HT1080 (cell line): ENCODE data around the gene SAAL1. TPM values are rescaled to one million over a fixed set of nuclear protein-coding genes. Genes with fewer than 3 reads are reported as not detected.
"Not testable (repeated sequence)": the region's sequence is repeated elsewhere in the genome, so short reads cannot be mapped to it uniquely, and the experiment has no call there.

ENCODE experiments used
- DNase-seq: peaks from one replicate; pipeline ENCODE4 v3.0.0-alpha.2; 2015; ENCODE audit warnings: low read depth
- polyA plus RNA-seq, 2 experiments: library from polyadenylated mRNA; depleted of rRNA; stranded (reverse); fragments of >200 nt; gene quantifications; 2 replicates each; pipeline ENCODE4 v1.2.3, GENCODE V29; 2015
- total RNA-seq: library from RNA; depleted of rRNA; stranded (reverse); fragments of >200 nt; shearing (Covaris generic); gene quantifications from 2 replicates; pipeline ENCODE4 v1.2.3, GENCODE V29; 2014; rRNA removed

Gene SAAL1
- total RNA-seq: 50.1 and 51.5 TPM in 2 replicates
- polyA plus RNA-seq (2015; cell fraction: cytosol; rRNA removed): 48.6 and 52.7 TPM in 2 replicates
- 64.0 and 70.3 TPM in 2 replicates for polyA plus RNA-seq (2015; cell fraction: nucleus; rRNA removed)

DNA sequence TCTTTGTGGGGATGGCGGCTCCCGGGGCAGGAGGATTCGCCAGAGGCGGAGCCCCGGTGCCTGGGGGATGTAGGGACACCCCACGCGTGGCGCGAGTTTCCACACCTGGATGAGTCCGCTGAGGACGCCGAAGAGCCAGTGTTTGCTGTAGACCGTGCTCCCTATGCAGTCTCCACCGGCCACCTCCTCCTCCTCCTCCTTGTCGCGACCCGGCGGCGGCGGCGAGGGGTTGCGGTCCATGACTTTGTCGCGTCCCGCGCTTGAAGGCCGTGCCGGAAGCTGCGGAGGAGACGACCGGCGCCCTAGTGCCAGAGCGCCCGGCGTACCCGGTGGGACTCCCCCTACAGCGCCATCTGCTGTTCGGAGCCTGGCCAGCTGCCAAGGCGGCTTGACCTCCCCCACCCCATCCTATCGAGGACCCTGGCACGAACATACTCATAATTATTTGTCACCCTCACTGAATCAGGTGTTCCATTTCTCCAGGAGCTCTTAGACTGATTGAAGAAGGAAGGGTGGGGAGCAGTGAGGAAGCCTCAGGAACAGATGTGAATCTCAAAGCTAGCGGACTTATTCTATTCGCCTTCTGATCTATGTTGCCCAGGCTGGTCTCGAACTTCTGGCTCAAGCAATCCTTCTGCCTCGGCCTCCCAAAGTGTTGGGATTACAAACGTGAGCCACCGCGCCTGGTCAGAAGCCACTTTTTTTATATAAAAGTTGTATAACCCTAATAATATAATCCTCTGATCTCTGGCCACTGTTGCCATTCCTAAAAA lies at the start of gene SAAL1:
Gene SAAL1, minus strand, starts transcription at position 281 of the 773 bp plus-strand sequence. Its CDS starts 41 bp downstream, at position 240.
- DNase-seq: peak; percentile 84

- DNase-seq: no peak
Measured at GRCh38 chr11:18151581-18151980, 45.7 kb upstream of the SAAL1 start.

GRCh38 chr11:18145837-18146236 lies 40.0 kb upstream of the SAAL1 start:
- no peak for DNase-seq

DNA sequence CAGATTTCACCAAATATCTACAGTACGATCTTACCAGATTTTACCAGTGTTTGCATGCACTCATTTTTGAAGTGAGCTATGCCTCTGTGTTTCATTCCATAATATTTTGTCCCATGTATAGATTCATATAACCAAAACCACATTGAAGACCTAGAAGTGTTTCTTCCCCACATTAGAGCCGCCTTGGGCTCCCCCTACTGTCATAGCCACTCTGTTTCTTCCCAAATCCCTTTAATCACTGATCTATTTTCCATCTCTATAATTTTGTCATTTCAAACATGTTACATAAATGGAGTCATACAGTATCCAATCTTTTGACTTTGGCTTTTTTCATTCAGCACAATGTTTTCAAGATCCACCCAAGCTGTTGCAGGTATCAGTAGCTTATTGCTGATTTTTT lies 39.1 kb upstream of the SAAL1 start:
- DNase-seq: no peak

- DNase-seq: peak; percentile 76
Measured at GRCh38 chr11:18144243-18144642, 38.4 kb upstream of the SAAL1 start.

- no peak for DNase-seq
Measured at GRCh38 chr11:18140145-18140544, 34.3 kb upstream of the SAAL1 start.

GRCh38 chr11:18137186-18137800 lies 31.4 kb upstream of the SAAL1 start:
- no peak for DNase-seq

DNA sequence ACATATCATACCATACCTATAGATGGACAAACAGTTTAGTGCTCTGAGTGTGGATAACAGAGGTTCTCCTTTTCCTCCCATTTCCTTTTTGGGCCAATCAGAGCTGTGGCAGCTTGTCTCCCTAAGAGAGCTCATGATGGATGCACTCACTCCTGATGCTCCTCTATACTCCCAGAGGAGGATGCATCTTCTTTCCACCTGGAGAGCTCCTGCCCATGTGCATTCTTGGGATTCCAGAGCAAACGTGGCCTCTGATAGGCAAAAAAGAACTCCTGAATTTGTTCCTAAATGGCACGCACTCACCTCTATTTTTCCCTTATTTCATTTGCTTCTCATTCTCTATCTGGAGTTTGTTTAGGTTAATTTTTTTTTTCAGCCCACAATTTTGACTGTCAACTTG lies 29.4 kb upstream of the SAAL1 start:
- no peak for DNase-seq

- DNase-seq: peak; percentile 45
Measured at GRCh38 chr11:18132341-18132740, 26.5 kb upstream of the SAAL1 start, which contains the start of gene MRGPRX3. Gene MRGPRX3, plus strand, starts transcription at chr11:18132571. Its CDS starts 4,632 bp downstream, at chr11:18137203.

DNA sequence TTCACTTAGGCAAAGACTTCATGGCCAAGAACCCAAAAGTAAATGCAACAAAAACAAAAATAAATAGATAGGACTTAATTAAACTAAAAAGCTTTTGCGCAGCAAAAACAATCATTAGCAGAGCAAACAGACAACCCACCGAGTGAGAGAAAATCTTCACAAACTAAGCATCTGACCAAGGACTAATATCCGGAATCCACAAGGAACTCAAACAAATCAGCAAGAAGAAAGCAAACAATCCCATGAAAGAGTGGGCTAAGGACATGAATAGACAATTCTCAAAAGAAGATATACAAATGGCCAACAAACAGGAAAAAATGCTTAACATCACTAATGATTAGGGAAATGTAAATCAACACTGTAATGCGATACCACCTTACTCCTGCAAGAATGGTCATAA lies 25.2 kb upstream of the SAAL1 start:
- DNase-seq: not testable (repeated sequence)

- not testable (repeated sequence) for DNase-seq
Measured at GRCh38 chr11:18121331-18121828, 15.5 kb upstream of the SAAL1 start.

DNA sequence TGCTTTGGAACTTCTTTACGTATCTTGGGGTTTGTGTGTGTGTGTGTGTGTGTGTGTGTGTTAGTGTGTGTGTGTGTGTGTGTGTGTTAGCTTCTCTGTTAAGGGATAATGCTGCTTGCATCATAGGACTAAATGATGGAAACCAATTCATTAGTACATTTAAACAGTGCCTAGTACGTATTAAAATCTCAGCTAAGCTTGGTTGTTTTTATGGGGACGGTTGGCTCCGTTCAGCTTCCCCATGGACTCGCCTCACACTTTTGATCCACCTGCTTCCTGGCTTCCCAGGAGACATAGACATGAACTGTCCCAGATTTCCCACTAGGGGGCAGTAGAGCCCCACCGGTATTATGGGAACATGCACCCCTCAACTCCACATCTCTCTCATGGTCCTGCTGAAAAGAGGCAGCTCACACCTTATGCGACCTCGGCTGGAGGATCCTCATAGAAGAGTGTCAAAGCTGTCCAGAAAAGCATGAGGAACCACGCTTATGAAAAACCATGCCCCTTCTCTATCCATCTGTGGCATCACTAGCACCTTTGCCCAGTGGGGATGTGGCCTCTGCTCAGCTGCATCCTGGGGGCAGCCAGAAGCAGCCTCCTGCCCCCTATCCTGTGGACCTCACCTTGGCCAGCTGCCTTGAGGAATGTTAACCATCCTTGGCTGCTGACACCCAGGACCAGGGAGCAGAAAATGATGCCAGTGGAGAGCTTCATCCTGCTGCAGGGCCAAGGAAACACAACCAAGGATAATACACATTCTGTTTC lies 9.7 kb upstream of the SAAL1 start:
- DNase-seq: peak; percentile 71

DNA sequence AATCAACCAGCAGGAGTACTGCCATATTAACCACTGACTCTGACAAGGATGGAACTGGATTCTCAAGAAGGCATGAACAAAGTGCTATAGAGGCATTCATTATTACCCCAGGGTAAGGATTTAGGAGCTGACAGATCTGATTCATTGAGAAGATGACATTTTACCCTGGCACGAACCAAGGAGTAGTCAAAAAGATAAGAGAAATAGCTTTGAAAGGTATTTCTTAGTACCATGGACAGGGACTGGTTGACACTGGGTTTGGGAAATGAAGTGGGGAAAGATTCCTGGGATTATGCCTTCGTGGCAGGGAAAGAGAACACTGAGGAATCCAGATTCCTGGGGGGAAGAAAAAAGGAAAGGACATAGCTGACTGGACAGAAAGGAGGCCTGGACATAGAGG lies 5.1 kb upstream of the SAAL1 start:
- DNase-seq: no peak

DNA sequence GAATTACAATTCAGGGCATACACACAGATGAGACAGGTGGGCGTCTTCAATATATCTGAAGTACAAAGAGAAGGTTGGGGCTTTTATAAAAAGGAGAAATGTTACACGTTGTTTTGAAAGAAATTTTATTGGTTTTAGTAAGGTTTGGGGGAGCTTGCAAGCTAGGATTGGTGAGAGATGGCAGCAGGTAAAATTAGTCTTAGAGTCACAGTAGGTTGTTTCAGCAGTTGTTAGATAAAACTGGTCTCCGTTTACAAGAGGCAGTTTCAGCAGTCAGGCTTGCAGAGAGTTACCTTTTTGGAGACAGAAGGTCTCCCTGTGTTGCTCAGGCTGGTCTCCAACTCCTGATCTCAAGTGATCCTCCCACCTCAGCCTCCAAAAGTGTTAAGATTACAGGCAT lies 2.4 kb upstream of the SAAL1 start:
- no peak for DNase-seq

DNA sequence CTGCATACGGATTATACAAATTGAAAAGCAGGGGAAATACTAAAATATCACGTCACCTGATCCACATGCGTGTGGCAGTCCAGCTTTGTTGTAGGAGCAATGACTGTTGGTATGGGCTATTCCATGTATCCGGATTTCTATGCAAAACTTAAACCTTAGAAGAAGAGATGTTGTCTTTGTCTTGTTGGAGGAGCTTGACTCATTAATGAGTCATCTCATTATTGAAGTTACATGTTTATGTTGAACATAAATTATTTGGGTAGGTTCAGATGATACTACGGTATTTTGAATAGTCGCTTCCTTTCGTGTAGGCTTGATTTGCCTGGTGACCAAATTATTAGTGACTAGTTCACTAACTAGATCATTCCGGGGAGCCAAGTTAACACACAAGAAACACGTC lies 806 bp upstream of the SAAL1 start:
- DNase-seq: peak; percentile 57

- no peak for DNase-seq
Measured at GRCh38 chr11:18105086-18105801, 638 bp downstream of the SAAL1 start.

DNA sequence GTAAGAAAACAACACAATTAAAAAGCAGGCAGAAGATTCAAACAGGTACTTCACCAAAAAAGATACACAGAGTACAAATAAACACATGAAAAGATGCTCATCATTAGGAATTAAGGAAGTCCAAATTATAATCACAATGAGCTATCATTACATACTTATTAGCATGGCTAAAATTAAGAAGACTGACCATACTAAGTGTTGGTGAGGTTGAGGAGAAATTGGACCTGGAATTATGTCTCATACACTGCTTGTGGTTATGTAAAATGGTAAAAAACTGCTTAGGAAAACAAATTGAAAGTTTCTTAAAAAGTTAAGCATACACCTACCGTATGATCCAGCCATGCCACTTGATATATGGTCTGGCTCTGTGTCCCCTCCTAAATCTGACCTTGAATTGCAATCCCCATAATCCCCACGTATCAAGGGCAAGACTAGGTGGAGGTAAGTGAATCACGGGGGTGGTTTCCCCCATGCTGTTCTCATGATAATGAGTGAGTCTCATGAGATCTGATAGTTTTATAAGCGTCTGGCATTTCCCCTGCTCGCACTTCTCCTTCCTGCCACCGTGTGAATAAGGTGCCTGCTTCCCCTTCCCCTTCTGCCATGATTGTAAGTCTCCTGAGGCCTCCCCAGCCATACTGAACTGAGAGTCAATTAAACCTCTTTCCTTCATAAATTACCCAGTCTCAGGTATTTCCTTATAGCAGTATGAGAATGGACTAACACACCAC lies 4.8 kb downstream of the SAAL1 start:
- no peak for DNase-seq

- DNase-seq: no peak
Measured at GRCh38 chr11:18093959-18094358, 11.9 kb downstream of the SAAL1 start.

GRCh38 chr11:18091731-18092130 lies 14.2 kb downstream of the SAAL1 start:
- no peak for DNase-seq

DNA sequence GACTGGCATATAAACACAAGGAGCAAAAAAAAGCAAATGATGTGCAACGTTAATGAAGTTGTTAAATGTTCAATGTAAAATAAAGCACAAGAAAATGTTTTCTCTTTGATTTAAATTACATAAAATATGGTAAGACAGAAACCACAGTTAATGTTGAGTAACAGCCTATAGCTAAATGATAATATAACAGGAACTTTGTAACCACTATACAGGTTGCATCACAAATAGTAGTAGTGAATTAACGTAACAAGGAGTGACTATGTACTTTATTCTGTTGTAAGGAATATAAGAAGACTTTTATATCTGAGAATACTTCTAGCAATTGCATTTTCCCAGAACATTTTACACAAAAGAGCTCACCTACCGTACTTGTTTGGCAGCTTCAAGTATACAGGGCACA lies 16.9 kb downstream of the SAAL1 start:
- DNase-seq: no peak
